PC-9 (cell line): ENCODE data around the gene IFNG-AS1.

Source experiments
- CTCF ChIP-seq: fragments of 200-600 bp; sonication (generic); conservative IDR thresholded peaks from 2 replicates; pipeline ENCODE4 v1.6.1; 2017; ENCODE audit warnings: mixed run types, antibody characterized with exemption, mild to moderate bottlenecking, moderate library complexity
- EZH2 ChIP-seq: fragments of 200-600 bp; sonication (generic); IDR thresholded peaks from 2 replicates; pipeline ENCODE4 v1.8.0; 2017; ENCODE audit warnings: antibody characterized with exemption, low read depth

- no peak for TF ChIP-seq CTCF
- no peak for TF ChIP-seq EZH2
Observed at GRCh38 chr12:67993143-67993542, 3.9 kb downstream of the IFNG-AS1 start.
